B cell (primary cell): ENCODE measurements around the gene U2AF2. TPM values are rescaled to one million over a fixed set of nuclear protein-coding genes. Genes with fewer than 3 reads are reported as not detected.

ENCODE experiments used
- ATAC-seq: fragments of 200-7000 bp; cut with Tn5 transposase; one replicate; pipeline ENCODE4 v1.10.0; 2021; ENCODE audit warnings: low read depth, mild to moderate bottlenecking, moderate number of reproducible peaks, moderate library complexity
- CTCF ChIA-PET: fragments of 350-600 bp; sonication (Branson Sonifier 250); formaldehyde crosslinking; loops from one replicate; lab custom pipeline; 2021; ENCODE audit warnings: antibody characterized with exemption, inconsistent platforms; lab: Charles Lee
- POLR2A ChIA-PET: fragments of 350-600 bp; sonication (Branson Sonifier 250); formaldehyde crosslinking; loops from one replicate; lab custom pipeline; 2021; ENCODE audit warnings: antibody characterized with exemption; lab: Charles Lee
- DNase-seq: peaks from one replicate; pipeline ENCODE4 v3.0.0; 2013
- H2AFZ ChIP-seq: 2 replicates; pipeline ENCODE4 v1.6.1; 2012; ENCODE audit warnings: mild to moderate bottlenecking, low read depth, low read length; ENCODE audit not compliant: insufficient read depth, poor library complexity, severe bottlenecking
- H3K27ac ChIP-seq, 2 donors: 1 replicate in 1 of 2; 2 replicates in 1 of 2; pipeline ENCODE4 v1.5.1; 2012 to 2013; ENCODE audit warnings: low read length in 2 of 2, mild to moderate bottlenecking in 2 of 2, moderate library complexity in 1 of 2
- H3K27me3 ChIP-seq, 4 experiments: fragments of 200-600 bp in 1 of 4; sonication (generic) in 1 of 4; replicated peaks in 1 of 4; 1 replicate in 2 of 4; 2 replicates in 2 of 4; pipeline versions ENCODE4 v1.6.1 to v1.7.0; 2013 to 2016; ENCODE audit warnings: low read length in 3 of 4, mild to moderate bottlenecking in 2 of 4, mixed read lengths in 1 of 4, moderate library complexity in 1 of 4; ENCODE audit not compliant: insufficient read depth in 4 of 4, control insufficient read depth in 3 of 4; ENCODE audit errors: control extremely low read depth in 1 of 4
- H3K36me3 ChIP-seq, 2 experiments: replicated peaks in 1 of 2; 1 replicate in 1 of 2; 2 replicates in 1 of 2; pipeline versions ENCODE4 v1.6.1 to v1.7.1; 2013; ENCODE audit warnings: low read length in 1 of 2; ENCODE audit not compliant: insufficient read depth in 2 of 2, control insufficient read depth in 1 of 2; ENCODE audit errors: control extremely low read depth in 1 of 2, extremely low read depth in 1 of 2
- H3K4me1 ChIP-seq, 2 donors: fragments of 200-600 bp in 1 of 2; sonication (generic) in 1 of 2; 1 replicate in 1 of 2; 2 replicates in 1 of 2; pipeline versions ENCODE4 v1.5.1 to v1.6.1; 2013 to 2017; ENCODE audit warnings: low read length in 2 of 2; ENCODE audit not compliant: control insufficient read depth in 2 of 2, insufficient read depth in 2 of 2
- H3K4me2 ChIP-seq: replicated peaks from 2 replicates; pipeline ENCODE3; 2012; ENCODE audit warnings: mild to moderate bottlenecking, low read depth, low read length; ENCODE audit not compliant: poor library complexity, severe bottlenecking
- H3K4me3 ChIP-seq, 5 experiments: fragments of 200-600 bp in 1 of 5; sonication (generic) in 1 of 5; 1 replicate in 3 of 5; 2 replicates in 2 of 5; pipeline versions ENCODE4 v1.5.1 to v1.7.0; 2011 to 2016; ENCODE audit warnings: low read length in 4 of 5, mild to moderate bottlenecking in 4 of 5, low read depth in 2 of 5, control low read depth in 1 of 5, moderate library complexity in 1 of 5; ENCODE audit not compliant: insufficient read depth in 1 of 5; ENCODE audit errors: control extremely low read depth in 1 of 5, extremely low read depth in 1 of 5
- H3K79me2 ChIP-seq: fragments of 200-600 bp; sonication (generic); one replicate; pipeline ENCODE4 v1.6.0; 2016; ENCODE audit warnings: low read length; ENCODE audit not compliant: control insufficient read depth, insufficient read depth
- H3K9ac ChIP-seq: fragments of 200-600 bp; sonication (generic); 2 replicates; pipeline ENCODE4 v1.6.1; 2017; ENCODE audit warnings: mild to moderate bottlenecking, low read length, moderate library complexity
- H3K9me3 ChIP-seq, 3 donors: one replicate each; pipeline versions ENCODE4 v1.6.1 to v1.7.1; 2013; ENCODE audit warnings: low read length in 2 of 3; ENCODE audit not compliant: control insufficient read depth in 2 of 3, insufficient read depth in 1 of 3; ENCODE audit errors: control extremely low read depth in 1 of 3
- H4K20me1 ChIP-seq: 2 replicates; pipeline ENCODE4 v1.6.0; 2012; ENCODE audit warnings: mild to moderate bottlenecking, low read length; ENCODE audit not compliant: insufficient read depth, control insufficient read depth, poor library complexity, severe bottlenecking
- H3K27ac Mint-ChIP-seq: one replicate; pipeline ENCODE4 v1.8.0; 2021; ENCODE audit warnings: mixed read lengths
- H3K27me3 Mint-ChIP-seq: one replicate; pipeline ENCODE4 v1.8.0; 2021; ENCODE audit warnings: mixed read lengths
- H3K4me1 Mint-ChIP-seq: one replicate; pipeline ENCODE4 v1.8.0; 2021; ENCODE audit warnings: mixed read lengths
- H3K4me3 Mint-ChIP-seq: one replicate; pipeline ENCODE4 v1.8.0; 2021; ENCODE audit warnings: mixed read lengths
- H3K9me3 Mint-ChIP-seq: one replicate; pipeline ENCODE4 v1.8.0; 2022; ENCODE audit warnings: mixed read lengths; ENCODE audit not compliant: insufficient read depth
- CTCF ChIP-seq: fragments of 200-600 bp; IDR thresholded peaks from one replicate; pipeline ENCODE4 v1.8.0; 2022; ENCODE audit warnings: antibody characterized with exemption, mild to moderate bottlenecking
- EZH2 ChIP-seq: IDR thresholded peaks from 2 replicates; pipeline ENCODE4 v1.6.1; 2012; ENCODE audit warnings: borderline replicate concordance, low read depth, mild to moderate bottlenecking, moderate library complexity, low read length; ENCODE audit not compliant: insufficient read depth, poor library complexity, severe bottlenecking
- WGBS: methylation state at CpG from one replicate; pipeline ENCODE4 v1.1.5; 2013; ENCODE audit warnings: missing lambda C conversion rate; ENCODE audit not compliant: insufficient coverage; 5-methylcytosine and 5-hydroxymethylcytosine counted together
- intact Hi-C: fragments of 100-400 bp; cut with micrococcal nuclease; formaldehyde crosslinking; loops from one replicate; pipeline ENCODE4 v1.10.0; 2022
- polyA plus RNA-seq: library from polyadenylated mRNA; depleted of rRNA; stranded (reverse); fragments of >200 nt; gene quantifications from 2 replicates; pipeline ENCODE4 v1.2.3, GENCODE V29; 2012
- total RNA-seq, 2 donors: library from RNA; stranded (reverse); fragments of 120-200 nt in 1 of 2; gene quantifications; 1 replicate in 1 of 2; 2 replicates in 1 of 2; pipeline versions ENCODE4 v1.2.3 to v1.2.4, GENCODE V29; 2013 to 2022

U2AF2 gene
- total and polyA plus RNA-seq, 2 donors (not counting 1 experiment from before 2014, with no cell fraction given), result 275 to 300 TPM

GRCh38 chr19:55674841-55675660 lies 20.2 kb downstream of the U2AF2 start, which contains the start of gene EPN1:
EPN1 (plus strand) TSS chr19:55675226; CDS start chr19:55678628, 3,402 bp downstream.
- Histone ChIP-seq H4K20me1 (peaks cover 73% of the 10 kb centered on the region), H3K9me3 (no peaks in the 10 kb centered on the region), H3K79me2 (peaks cover 68% of the 10 kb centered on the region), H3K4me2 (peak within 1 kb of the TSS; percentile 82), H3K4me1 (peaks cover 44 to 59% of the 10 kb centered on the region in 2 donors), H3K36me3 (peaks cover 0 to 57% of the 10 kb centered on the region in 2 experiments), H3K27me3 (no peaks in the 10 kb centered on the region), H2AFZ (peak within 1 kb of the TSS; percentile 70), H3K9ac (peak within 1 kb of the TSS; percentile 80), H3K27ac (peak within 1 kb of the TSS; percentile 87 to 93), H3K4me3 (peak within 1 kb of the TSS; percentile 64 to 93 (median 77))
- Mint-ChIP-seq H3K27ac (peak within 1 kb of the TSS; percentile 91), H3K4me3 (peak within 1 kb of the TSS; percentile 95), H3K4me1 (peaks cover 70% of the 10 kb centered on the region), H3K27me3 (no peaks in the 10 kb centered on the region), H3K9me3 (no peaks in the 10 kb centered on the region)
- POLR2A ChIA-PET, result interaction anchor here (1.3 to 1.4 kb wide), 2 partner anchors 20 to 21 kb away, joined by 4 to 6 read pairs; partner anchors contain the start of gene U2AF2
- CTCF ChIA-PET, result interaction anchor here (0.6 to 1.4 kb wide), 2 partner anchors 28 to 42 kb away, joined by 3 to 4 read pairs; no protein-coding TSS in a partner anchor
- WGBS, result 2% methylated on average over 100 of the region's 101 CpGs
- peak; percentile 98 for DNase-seq
- peak; percentile 63 for ATAC-seq
- intact Hi-C loops, result loop anchor here (1.0 to 5.0 kb wide), 4 partner anchors 21 to 1473 kb away; partner anchors contain the start of genes PPP1R12C, RPS9, ZNF580 and ZNF581
- no peak for TF ChIP-seq EZH2
- TF ChIP-seq CTCF, result no peak
